Skeletal muscle cell (primary cell): ENCODE data around the gene SORCS2.

Experiments
- DNase-seq: peaks from one replicate; pipeline ENCODE4 v3.0.0-alpha.2; 2010; ENCODE audit warnings: low read depth
- H3K4me3 ChIP-seq: 2 replicates; pipeline ENCODE4 v1.5.1; 2011; ENCODE audit warnings: low read depth, mild to moderate bottlenecking, control low read depth, low read length, moderate library complexity

The SORCS2 gene

DNA sequence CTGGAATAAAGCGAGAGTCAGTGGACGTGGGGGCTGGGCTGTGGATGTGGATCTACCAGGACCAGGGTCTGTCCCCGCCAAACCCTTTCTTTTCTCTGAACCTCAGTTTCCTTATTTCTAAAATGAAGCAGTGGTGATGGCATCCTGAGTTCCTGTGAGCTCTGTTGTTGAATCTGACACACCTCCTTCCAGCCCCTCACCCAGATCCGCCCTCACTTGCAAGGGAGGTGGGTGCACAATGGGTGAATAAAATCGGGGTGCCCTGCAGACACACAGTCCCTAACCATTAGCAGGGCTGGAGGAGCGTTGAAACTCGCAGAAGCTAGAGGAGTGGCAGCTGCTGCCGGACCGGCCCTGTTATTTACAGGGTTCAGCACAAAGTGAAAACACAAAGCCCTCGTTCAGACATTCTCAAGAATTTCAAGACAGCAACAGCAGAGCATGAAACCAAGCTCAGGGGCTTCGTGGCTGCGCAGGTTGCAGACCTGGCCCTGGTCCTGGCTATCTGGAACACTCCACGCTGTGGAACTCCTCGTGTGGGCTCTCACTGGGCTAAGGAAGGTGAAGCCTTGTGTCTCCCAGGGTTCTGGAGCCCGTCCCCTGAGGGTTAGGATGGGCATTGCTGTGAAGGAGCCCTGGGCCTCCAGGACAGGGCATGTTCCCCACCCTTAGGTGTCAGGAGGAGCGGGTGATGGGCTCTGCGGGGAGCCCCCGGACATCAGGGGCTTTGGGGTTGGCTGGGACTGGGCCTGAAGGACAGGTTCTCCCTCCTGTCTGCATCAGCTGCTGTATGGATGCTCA is 199.5 kb downstream of the SORCS2 start:
- no peak for DNase-seq
- H3K4me3 ChIP-seq: no peak overlapping the region

DNA sequence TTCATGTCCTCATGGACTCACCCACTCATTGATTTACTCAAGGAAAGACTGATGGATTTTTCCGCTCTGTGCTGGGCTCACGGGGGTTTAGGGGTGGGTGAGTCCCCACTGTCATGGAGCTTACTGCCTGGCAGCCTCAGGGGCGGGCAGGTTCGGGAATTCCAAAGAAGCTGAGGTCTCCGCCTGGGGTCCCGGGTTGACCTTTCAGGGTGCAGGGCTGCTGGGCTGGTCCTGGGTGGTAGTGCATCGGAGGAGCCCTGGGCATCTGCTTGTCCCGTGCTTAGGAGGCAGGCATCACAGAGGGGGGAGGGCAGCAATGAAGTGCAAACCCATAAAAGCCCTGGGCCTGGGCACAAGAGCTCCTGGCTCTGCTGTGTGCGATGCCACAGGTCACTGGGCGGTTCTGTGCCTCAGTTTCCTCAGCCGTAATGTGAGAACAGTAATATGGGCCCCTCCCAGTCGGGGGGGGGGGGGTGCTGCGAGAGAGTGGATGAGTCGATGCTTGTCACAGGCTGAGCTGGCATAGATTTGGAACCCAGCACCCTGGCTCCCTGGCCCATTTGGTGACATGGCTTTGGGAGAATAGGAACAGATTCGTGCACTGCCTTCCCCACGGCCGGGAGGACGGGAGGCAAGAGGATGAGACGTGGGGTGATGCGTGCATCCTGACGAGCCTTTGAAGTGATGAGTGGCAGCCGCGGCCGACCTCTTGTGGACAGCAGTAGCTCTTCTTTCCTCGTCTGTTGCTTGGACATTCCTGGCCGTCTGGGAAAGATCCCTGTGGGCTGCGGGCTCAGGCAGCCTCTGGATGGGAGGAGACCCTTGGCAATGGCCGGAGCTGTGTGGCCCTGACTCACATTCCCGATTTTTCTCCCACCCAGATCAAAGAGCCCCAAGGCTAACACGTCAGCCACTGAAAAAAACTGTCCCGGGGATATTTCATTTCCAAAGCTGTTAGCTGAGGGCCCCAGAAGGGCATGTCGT is 200.4 kb downstream of the SORCS2 start:
- H3K4me3 ChIP-seq: no peak overlapping the region
- no peak for DNase-seq

DNA sequence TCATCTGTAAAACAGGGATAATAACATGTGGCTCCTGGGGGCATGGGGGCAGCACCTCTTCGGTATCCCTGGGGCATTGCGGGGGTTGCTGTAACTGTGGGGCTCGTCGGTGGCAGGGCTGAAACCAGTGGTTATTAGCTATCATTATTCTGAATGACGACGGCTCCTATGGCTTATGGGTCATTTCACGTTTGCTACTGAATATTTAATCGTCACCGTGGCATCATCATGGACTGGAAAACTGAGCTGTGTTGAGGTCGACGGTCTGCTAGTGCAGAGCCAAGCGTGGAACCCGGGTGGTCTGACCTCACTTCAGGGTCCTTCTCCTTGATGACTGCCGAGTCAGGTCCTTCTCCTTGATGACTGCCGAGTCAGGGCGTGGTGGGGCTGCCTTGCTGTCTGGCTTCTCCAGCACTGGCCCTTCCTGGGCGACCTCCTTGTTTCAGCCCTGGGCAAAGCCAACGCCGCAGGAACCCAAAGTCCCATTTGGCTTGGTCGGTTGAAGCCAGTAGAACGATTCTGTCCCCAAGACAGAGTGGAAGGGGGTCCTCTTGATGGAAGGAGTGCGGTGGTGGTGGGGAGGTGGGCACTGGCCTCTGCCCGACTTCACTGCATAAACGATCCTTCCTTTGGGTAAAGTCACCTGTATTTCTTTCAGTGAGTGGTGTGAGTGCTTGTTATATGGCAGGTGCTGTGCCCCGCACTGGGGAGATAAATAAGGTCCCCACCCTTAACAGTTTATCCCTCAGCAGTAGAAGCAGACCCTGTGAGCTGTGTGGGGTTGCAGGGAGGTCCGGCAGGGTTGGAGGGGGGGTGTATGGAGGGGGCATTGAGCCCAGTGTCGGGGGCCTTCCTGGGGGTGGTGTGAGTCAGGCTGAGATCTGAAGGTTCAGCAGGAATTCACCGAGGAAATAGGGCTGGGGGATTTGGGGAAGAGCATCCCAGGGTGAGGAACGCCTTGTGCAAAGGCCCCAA is 201.6 kb downstream of the SORCS2 start:
- no peak for DNase-seq
- H3K4me3 ChIP-seq: no peak overlapping the region

DNA sequence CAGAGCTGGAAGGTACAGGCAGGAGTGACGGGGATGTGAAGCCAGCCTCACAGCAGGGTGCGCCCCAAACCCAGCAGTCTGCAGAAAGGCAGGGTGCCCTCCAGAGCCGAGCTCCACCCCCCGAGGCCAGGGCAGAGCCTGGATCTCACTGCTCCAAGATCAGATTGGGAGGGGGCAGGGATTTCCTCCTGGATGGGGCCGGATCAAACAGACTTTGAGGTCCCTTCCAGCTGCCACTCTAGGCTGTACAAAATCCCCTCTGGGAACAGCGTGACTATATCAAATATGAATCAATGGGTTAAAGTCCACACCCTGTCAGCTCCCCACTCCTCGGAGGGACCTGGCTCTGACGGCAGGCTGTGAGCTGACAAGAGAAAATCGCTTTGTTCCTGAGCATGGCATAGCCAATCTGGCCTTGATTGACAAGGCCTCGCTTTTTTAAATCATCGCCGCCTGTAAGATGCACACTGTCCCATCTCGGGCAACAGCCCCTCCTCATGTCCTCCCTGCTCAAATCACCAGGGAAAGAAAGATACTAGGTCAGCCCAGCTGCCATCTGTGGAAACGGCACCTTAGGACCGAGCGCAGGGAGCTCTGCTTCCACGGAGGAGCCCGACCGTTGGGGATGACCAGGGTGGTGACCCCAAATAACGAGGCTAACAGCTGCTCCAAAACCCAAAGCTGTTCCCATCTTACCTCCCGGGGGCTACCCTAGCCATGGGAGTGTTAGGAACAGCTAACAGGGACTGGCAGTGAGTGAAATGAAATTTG is 202.5 kb downstream of the SORCS2 start:
- no peak for DNase-seq
- no peak overlapping the region for H3K4me3 ChIP-seq

DNA sequence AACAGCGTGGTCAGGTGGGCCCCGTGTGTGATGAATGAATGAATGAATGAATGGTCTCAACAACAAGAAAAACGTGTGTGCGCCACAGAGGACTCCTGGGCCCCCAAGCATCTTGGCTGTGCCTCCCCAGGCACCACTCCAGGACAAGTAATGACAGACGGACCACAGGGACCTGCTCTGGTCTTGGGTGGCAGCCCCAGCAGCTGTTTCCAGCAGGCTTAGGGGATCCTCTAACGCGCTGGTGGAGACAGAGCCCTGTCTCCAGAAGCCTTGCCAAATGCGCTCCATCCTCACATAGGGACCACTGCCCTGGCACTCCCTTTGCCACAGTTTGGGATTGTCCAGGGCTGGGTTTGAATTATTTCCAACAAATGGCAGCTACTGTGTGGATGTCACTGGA is 203.3 kb downstream of the SORCS2 start:
- no peak overlapping the region for H3K4me3 ChIP-seq
- no peak for DNase-seq

DNA sequence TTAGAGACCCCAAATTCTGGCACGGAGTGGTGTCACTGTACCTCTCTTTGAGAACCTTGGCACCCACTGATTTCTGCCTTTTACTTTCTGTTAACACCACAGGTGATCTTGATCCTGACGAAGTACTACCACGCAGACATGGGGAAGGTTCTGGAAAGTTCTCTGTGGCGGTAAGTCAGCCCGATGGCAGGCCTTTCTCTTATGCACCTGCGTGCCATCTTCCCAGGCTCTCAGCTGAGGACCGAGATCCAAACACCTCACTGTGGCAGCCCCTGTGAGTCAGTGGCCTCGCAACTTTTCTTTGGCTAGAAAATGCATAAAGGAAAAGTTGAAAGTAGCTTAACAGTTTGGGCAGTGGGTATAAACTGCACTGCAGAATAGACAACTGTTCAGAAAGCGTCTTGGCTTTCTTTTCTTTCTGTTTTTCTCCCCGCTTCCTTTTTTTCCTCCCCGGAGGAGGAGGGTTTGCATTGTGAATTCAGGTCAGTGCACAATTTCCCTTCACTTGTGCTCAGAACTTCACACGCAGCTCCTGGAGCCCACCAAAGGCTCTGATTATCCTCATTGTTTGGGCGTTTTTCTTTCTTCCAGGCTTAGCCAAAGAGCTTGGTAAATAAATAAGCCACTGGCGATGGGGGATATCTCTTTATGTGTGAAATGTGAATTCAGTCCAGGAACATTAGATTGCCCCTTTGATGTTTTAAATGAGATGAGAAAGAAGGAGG is 204.0 kb downstream of the SORCS2 start:
- DNase-seq: no peak

DNA sequence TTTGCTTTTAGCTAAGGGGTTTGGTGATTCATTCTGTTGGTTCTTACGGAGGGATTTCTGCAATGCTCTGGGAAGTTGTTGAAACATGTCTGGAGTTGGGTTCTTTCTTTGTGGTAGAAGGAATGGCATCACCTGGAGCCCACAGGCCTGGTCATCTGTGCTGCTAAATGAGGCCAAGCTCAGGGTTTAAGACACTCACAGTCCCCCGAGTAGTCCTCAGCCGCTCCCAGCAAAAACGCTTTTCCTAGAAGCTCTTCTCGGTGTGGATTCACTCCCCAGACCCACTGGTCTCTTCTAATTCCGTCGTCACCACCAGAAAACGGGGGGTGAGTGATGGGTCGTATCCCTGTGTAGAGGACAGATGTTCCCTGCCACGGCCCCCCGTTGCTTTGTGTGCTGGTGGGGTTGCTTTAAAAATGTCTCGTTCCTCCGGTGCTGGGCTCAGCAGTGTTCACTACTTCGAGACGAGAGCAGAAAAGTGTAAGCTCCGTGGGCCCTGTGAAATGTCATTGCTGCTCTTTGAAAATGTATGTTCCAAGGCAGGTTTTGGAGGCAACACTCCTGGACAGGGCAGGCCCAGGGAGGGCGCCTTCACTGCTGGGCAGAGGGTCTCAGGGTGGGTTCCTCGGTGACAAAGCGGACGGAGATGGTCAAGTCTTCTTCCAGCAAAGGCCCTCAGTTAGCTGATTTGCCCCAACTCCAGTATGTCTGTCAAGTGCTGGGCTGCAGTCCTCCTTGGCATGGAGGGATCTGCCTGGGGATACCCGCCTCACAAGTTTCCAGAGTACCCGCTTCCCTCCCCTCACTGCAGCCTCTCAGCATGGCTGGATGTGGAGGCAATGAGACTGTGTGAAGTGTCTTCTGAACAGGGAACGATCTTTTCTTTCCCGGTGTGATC is 205.1 kb downstream of the SORCS2 start:
- H3K4me3 ChIP-seq: no peak overlapping the region
- DNase-seq: no peak

More for the DNA sequence above, 204.0 kb downstream of the SORCS2 start:
- H3K4me3 ChIP-seq: no peak overlapping the region

DNA sequence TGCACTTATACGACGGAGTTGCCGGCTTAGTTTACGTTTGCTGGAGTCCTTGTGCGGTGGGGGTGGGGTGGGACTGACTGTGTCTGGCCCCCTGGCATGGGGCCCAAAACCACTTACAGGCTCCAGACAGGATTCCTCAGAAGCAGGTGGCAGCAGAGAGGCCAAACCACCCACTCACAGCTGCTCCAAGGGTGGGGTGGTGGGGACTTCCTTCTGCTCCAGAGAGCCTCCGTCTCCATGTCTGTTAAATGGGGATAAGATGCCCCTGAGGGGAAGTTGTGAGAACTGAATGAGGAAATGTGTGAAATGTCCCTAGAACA is 205.7 kb downstream of the SORCS2 start:
- peak; percentile 55 for DNase-seq
- H3K4me3 ChIP-seq: no peak overlapping the region

DNA sequence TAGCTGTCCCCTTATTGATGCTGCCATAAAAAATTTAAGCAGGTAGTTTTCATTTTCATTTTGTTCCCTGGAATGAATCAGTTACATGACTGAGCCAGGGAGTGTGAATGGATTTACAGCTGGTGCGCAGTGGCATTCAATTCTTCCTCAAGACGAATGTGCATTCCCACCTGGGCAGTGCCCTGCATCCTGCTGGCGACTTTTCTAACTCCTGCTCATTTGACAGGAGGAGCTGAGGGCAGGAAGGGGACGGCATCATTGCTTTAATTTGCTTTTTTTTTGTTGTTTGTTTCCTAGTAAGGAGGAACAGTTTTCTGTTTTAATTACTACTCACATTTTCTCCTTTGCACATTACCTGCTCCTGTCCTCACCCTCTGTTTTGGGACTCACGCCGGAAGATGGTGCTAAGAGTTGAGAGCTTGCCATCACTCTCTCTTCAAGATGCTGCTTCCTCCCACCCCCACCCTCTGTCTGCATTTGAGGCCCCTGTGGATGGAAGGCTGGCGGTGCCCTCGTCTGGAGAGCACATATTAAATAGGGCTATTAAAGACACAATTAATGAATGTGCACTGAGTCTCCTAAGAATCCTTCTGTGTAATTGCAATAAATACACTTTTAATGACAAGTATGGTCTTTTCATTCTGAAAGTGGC is 206.6 kb downstream of the SORCS2 start:
- no peak for DNase-seq
- H3K4me3 ChIP-seq: no peak overlapping the region

DNA sequence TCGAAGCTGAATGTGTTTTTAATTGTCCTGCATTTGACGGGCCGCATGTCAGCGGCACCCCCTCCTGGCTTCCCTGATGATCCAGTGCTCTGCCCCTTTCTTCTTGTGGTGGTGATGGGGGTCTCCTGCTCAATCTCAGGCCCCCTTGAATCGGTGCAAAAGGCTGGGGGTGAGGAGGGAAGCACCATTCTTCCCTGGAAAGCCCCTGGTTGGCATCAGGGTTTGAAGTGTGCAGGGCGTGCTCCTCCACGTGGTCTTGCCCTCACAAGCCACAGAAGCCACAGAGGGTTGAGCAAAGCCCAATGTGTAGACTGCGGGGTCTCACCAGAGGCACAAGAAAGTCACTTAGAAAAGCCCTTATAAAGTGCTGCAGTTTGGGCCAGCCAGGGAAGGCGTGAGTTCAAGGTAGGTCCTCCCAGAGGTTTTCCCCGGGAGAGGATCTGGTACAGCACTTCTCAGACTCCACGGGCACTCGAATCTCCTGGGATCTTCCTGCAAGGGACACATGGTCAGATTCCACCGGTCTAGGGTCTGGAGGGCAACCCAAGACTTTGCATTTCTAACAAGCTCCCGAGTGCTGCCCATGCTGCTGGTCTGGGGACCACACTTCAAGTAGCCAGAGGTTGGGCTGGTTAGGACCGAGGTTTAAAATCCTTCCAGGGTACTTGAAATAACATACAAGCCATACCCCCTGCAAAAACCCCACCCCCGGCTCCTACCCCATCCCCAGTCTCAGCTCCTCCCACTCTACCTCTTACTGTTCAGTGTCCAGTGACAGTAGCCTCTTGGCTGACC is 207.3 kb downstream of the SORCS2 start:
- no peak for DNase-seq
- H3K4me3 ChIP-seq: no peak overlapping the region

DNA sequence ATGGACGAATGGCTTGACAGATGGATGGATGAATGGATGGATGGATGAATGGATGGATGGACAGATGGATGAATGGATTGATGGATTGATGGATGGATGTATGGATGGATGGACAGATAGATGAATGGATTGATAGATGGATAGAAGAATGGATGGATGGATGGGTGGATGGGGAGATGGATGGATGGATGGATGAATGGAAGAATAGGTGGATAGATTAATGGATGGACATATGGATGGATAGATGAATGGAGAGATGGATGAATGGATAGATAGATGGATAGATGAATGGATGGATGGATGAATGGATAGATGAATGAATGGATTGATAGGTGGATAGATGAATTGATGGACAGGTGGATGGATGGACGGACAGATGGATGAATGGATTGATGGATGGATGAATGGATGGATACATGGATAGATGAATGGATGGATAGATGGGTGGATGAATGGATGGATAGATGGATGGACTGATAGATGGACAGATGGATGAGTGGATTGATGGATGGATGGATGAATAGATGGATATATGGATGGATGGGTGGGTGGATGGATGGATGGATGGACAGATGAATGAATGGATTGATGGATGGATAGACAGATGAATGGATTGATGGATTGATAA is 208.4 kb downstream of the SORCS2 start:
- H3K4me3 ChIP-seq: no peak overlapping the region
- no peak for DNase-seq

DNA sequence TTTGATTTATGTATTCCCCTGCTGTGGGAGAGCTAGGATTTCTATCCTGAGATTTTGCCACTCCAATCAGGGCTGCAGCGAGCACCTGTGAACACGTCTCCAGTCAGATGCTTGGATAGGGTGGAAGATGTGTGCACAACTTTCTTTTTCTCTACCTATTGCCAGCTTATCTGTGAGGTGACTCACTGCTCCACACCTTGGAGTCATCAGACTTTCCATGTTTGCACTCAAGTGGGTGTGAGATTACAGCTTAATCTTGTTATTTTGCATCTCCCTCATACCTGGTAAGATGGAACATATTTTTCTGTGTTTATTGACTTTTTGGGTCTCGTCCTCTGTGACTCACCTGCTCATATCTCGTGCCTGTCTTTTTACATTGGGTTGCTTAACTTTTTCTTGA is 210.2 kb downstream of the SORCS2 start:
- DNase-seq: no peak
- no peak overlapping the region for H3K4me3 ChIP-seq

DNA sequence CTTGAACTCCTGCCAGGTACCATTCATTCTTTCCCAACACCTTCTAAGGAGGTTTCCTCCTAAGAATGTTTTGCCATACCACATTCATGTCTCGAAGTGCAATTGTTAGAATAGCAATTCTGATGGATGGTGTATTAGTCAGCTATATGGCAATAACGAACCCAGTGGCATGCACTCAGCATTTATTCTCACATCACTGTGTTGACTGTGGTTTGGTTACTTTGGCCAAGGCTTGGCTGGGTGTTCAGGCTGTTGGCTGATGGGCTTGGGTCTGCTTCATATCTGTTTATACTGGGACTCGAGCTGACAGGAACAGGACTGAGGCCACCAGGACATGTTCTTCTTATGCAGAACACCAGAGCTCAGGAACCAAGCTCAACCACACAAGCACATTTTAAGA is 210.7 kb downstream of the SORCS2 start:
- no peak for DNase-seq
- H3K4me3 ChIP-seq: no peak overlapping the region

DNA sequence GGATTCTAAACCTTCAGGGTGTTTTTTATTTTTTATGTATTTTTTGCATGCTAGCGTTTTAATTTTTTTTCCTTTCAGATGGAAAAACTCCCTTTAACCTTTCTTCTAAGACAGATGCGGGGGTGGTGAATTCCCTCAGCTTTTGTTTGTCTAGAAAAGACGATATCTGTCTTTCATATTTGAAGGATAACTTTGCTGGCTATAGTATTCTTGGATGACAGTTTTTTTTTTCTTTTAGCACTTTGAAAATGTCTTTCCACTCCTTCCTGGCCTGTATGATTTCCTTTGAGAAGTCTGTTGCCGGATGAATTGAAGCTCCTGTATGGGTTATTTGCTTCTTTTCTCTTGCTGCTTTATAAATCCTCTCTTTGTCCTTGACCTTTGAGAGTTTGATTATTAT is 215.8 kb downstream of the SORCS2 start:
- no peak overlapping the region for H3K4me3 ChIP-seq
- no peak for DNase-seq

DNA sequence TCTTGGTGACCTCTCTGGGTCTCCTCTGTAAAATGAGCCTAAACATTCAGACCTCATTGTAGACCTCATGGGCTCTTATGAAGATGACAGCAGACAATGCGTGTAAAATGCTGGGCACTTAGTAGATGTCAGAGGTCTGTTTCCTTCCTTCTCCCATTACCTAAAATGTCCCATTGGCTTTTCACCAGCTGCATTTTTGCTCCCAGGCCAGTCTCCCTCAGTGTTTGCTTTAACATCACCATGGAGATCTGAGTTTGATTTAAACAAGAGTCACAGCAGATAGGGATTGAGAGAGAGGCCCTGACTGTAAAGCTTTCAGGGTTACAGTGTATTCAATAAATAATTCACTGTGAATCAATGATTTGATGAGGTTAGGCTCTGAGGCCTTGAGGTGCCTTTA is 218.1 kb downstream of the SORCS2 start:
- no peak for DNase-seq
- no peak overlapping the region for H3K4me3 ChIP-seq

DNA sequence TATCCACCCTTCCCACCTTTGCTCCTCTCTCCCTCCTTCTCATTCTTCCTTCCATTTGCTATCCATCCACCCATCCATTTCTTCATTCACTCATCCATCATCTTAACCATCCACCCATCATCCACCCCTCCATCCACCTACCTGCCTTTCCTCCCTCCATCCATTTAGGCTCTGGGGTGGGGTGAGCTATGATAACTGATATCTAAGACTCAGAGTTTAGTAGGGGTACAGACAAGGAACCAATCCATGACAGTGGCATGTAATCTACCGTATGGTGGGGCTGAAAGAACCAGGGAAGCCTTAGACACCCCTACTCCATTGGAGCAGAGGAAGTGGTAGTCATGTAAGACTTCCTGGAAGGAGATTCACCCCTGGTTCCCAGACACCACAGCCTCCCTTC is 219.2 kb downstream of the SORCS2 start:
- DNase-seq: no peak
- no peak overlapping the region for H3K4me3 ChIP-seq
